GM12878 (cell line): ENCODE data around the gene NPR1. TPM values are rescaled to one million over a fixed set of nuclear protein-coding genes. Genes with fewer than 3 reads are reported as not detected.

Experiments used
- CHD1 ChIP-seq: IDR thresholded peaks from 2 replicates; pipeline ENCODE4 v1.6.1; 2012; ENCODE audit warnings: low read depth, low read length, improper control_type of control experiment
- EZH2 ChIP-seq: IDR thresholded peaks from 2 replicates; pipeline ENCODE4 v1.6.1; 2012; ENCODE audit warnings: low read depth, mild to moderate bottlenecking, control low read depth, inconsistent platforms, low read length, borderline replicate concordance; ENCODE audit not compliant: control insufficient read depth
- HDAC6 ChIP-seq: fragments of 200-600 bp; sonication (generic); IDR thresholded peaks from one replicate; pipeline ENCODE4 v1.8.0; 2017; ENCODE audit warnings: antibody characterized with exemption; ENCODE audit not compliant: unreplicated experiment
- IRF5 ChIP-seq: fragments of 450-650 bp; IDR thresholded peaks from 2 replicates; pipeline ENCODE4 v1.6.1; 2017; ENCODE audit warnings: borderline replicate concordance
- JUND ChIP-seq: IDR thresholded peaks from 2 replicates; pipeline ENCODE4 v1.6.1; 2012; ENCODE audit warnings: low read depth, mild to moderate bottlenecking, low read length, improper control_type of control experiment, moderate library complexity
- KLF5 ChIP-seq: fragments of 450-650 bp; IDR thresholded peaks from 2 replicates; pipeline ENCODE4 v1.6.1; 2014; ENCODE audit warnings: mild to moderate bottlenecking; ENCODE audit not compliant: partially characterized antibody
- MTA3 ChIP-seq: IDR thresholded peaks from 2 replicates; pipeline ENCODE4 v1.6.1; 2012; ENCODE audit warnings: low read length, inconsistent platforms, borderline replicate concordance
- MXI1 ChIP-seq: fragments of 150-350 bp; IDR thresholded peaks from 2 replicates; pipeline ENCODE4 v1.6.1; 2011; ENCODE audit warnings: low read depth, mild to moderate bottlenecking, inconsistent platforms, low read length, improper control_type of control experiment
- MYC ChIP-seq: IDR thresholded peaks from 2 replicates; pipeline ENCODE4 v1.6.1; 2011; ENCODE audit warnings: mild to moderate bottlenecking, low read length, moderate library complexity, inconsistent platforms; ENCODE audit not compliant: insufficient read depth, insufficient replicate concordance, insufficient read length, severe bottlenecking
- NFYA ChIP-seq: IDR thresholded peaks from 2 replicates; pipeline ENCODE4 v1.6.1; 2011; ENCODE audit warnings: low read depth, mild to moderate bottlenecking, low read length, improper control_type of control experiment, borderline replicate concordance
- NR2C1 ChIP-seq: fragments of 450-650 bp; IDR thresholded peaks from 2 replicates; pipeline ENCODE4 v1.6.1; 2017; ENCODE audit warnings: antibody characterized with exemption, mild to moderate bottlenecking, moderate library complexity
- PAX5 ChIP-seq: IDR thresholded peaks from 2 replicates; pipeline ENCODE4 v1.6.1; 2011; ENCODE audit warnings: low read depth, low read length, borderline replicate concordance
- POU2F2 ChIP-seq: IDR thresholded peaks from 3 replicates; pipeline ENCODE4 v1.6.1; 2011; ENCODE audit warnings: low read depth, mild to moderate bottlenecking, low read length, borderline replicate concordance
- RAD51 ChIP-seq: fragments of 450-650 bp; IDR thresholded peaks from 2 replicates; pipeline ENCODE4 v1.6.1; 2016; ENCODE audit warnings: moderate library complexity, mild to moderate bottlenecking, inconsistent platforms
- SMARCA5 ChIP-seq: fragments of 450-650 bp; IDR thresholded peaks from 2 replicates; pipeline ENCODE4 v1.6.1; 2017; ENCODE audit warnings: mild to moderate bottlenecking
- SMC3 ChIP-seq: IDR thresholded peaks from 2 replicates; pipeline ENCODE4 v1.6.1; 2011; ENCODE audit warnings: low read length, improper control_type of control experiment, borderline replicate concordance
- SUPT20H ChIP-seq: IDR thresholded peaks from 2 replicates; pipeline ENCODE4 v1.6.1; 2011; ENCODE audit warnings: low read depth, mild to moderate bottlenecking, low read length, moderate library complexity, borderline replicate concordance; ENCODE audit not compliant: control insufficient read depth
- TCF3 ChIP-seq: IDR thresholded peaks from 2 replicates; pipeline ENCODE4 v1.6.1; 2012; ENCODE audit warnings: low read depth, mild to moderate bottlenecking, low read length, borderline replicate concordance; ENCODE audit not compliant: insufficient read depth
- USF1 ChIP-seq: IDR thresholded peaks from 2 replicates; pipeline ENCODE4 v1.6.1; 2011; ENCODE audit warnings: borderline replicate concordance, low read depth, mild to moderate bottlenecking, moderate library complexity, mixed read lengths, low read length; ENCODE audit not compliant: insufficient read depth; ENCODE audit errors: extremely low read length
- USF2 ChIP-seq: IDR thresholded peaks from 2 replicates; pipeline ENCODE4 v1.6.1; 2011; ENCODE audit warnings: low read depth, low read length, improper control_type of control experiment, borderline replicate concordance
- YY1 ChIP-seq: IDR thresholded peaks from 2 replicates; pipeline ENCODE4 v1.6.1; 2011; ENCODE audit warnings: low read depth, mild to moderate bottlenecking, low read length
- ZBTB4 ChIP-seq: fragments of 450-650 bp; formaldehyde crosslinking; IDR thresholded peaks from 2 replicates; pipeline ENCODE4 v1.4.0; 2022; ENCODE audit warnings: mild to moderate bottlenecking, moderate library complexity
- ZNF274 ChIP-seq: IDR thresholded peaks from one replicate; pipeline ENCODE4 v1.8.0; 2011; ENCODE audit not compliant: insufficient read length, insufficient read depth
- polyA plus RNA-seq, 11 experiments: library from polyadenylated mRNA; depleted of rRNA in 4 of 11; unstranded in 6 of 11; stranded (reverse) in 5 of 11; fragments of >200 nt; fragmentation: Nextera tagmentation in 4 of 11; fragmentation: Illumina TruSeq in 1 of 11; extraction: Ambion mirVana in 4 of 11; extraction: Trizol in 1 of 11; gene quantifications; 1 replicate in 1 of 11; 2 replicates in 10 of 11; pipeline versions ENCODE4 v1.2.1 to v1.2.3, GENCODE V29; 2011 to 2016; ENCODE audit warnings: inconsistent platforms in 2 of 11, missing spikeins in 2 of 11, low read depth in 1 of 11
- total RNA-seq, 4 experiments: library from RNA; depleted of rRNA in 3 of 4; stranded (reverse); fragments of >200 nt in 3 of 4; fragmentation: Illumina TruSeq in 1 of 4; extraction: Trizol in 1 of 4; gene quantifications; 2 replicates each; pipeline versions ENCODE4 v1.2.1 to v1.2.3, GENCODE V29; 2013 to 2021

NPR1 gene
- total and polyA plus RNA-seq, 10 of the 15 experiments (the other 5 are each of a cell fraction or from before 2014, with no cell fraction given), result 0.09 to 2.1 (median 0.28) TPM; not detected in 1

- TF ChIP-seq NFYA (no peak), MXI1 (peak; percentile 20; the same call in 1 of the 2 replicates), YY1 (peak; percentile 100), IRF5 (no peak), MYC (peak; percentile 48), POU2F2 (peak; percentile 70; the same call in 2 of the 3 replicates), TCF3 (peak; percentile 80), USF1 (no peak), KLF5 (peak; percentile 69), NR2C1 (peak; percentile 78), HDAC6 (no peak), PAX5 (no peak), MTA3 (no peak; the same call in 1 of the 2 replicates), ZNF274 (no peak), CHD1 (peak; percentile 94), RAD51 (no peak), USF2 (no peak), SMARCA5 (peak; percentile 100), JUND (no peak), EZH2 (no peak), SMC3 (no peak), ZBTB4 (CRISPR knock-in tag) (no peak), SUPT20H (no peak)
Observed at GRCh38 chr1:153633754-153634665, 44.5 kb upstream of the NPR1 start, which contains the start of gene CHTOP (continued).
